ENCODE data around the gene TTC39C. TPM values are rescaled to one million over a fixed set of nuclear protein-coding genes. Genes with fewer than 3 reads are reported as not detected.

TTC39C gene
- total RNA-seq, 3 donors from 2014 or later = 8.1 to 14.6 (median 13.2) TPM

- no peak for DNase-seq
- no peak for ATAC-seq
- Histone ChIP-seq H3K4me3 (no peak overlapping the region), H3K36me3 (ENCODE audit: low read depth) (no peaks in the 10 kb centered on the region), H3K4me1 (ENCODE audit: low read depth) (no peaks in the 10 kb centered on the region), H3K9me3 (no peaks in the 10 kb centered on the region)
- TF ChIP-seq, protein P1, sequence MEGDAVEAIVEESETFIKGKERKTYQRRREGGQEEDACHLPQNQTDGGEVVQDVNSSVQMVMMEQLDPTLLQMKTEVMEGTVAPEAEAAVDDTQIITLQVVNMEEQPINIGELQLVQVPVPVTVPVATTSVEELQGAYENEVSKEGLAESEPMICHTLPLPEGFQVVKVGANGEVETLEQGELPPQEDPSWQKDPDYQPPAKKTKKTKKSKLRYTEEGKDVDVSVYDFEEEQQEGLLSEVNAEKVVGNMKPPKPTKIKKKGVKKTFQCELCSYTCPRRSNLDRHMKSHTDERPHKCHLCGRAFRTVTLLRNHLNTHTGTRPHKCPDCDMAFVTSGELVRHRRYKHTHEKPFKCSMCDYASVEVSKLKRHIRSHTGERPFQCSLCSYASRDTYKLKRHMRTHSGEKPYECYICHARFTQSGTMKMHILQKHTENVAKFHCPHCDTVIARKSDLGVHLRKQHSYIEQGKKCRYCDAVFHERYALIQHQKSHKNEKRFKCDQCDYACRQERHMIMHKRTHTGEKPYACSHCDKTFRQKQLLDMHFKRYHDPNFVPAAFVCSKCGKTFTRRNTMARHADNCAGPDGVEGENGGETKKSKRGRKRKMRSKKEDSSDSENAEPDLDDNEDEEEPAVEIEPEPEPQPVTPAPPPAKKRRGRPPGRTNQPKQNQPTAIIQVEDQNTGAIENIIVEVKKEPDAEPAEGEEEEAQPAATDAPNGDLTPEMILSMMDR (IDR thresholded peaks at IDR 0.05) = no peak
- intact Hi-C loops (cut with DNase I, micrococcal nuclease) = no loop called here
Measured at GRCh38 chr18:24121625-24122024, 107.1 kb downstream of the TTC39C start.

GRCh38 chr18:24126155-24126961 is 111.8 kb downstream of the TTC39C start:
- Histone ChIP-seq H3K36me3 (ENCODE audit: low read depth) (no peaks in the 10 kb centered on the region), H3K4me3 (no peak overlapping the region), H3K9me3 (no peaks in the 10 kb centered on the region), H3K4me1 (ENCODE audit: low read depth) (no peaks in the 10 kb centered on the region)
- TF ChIP-seq, protein P1 (IDR thresholded peaks at IDR 0.05) = no peak
- DNase-seq = no peak
- intact Hi-C loops (cut with DNase I, micrococcal nuclease) = no loop called here
- ATAC-seq = peak; percentile 38

DNA sequence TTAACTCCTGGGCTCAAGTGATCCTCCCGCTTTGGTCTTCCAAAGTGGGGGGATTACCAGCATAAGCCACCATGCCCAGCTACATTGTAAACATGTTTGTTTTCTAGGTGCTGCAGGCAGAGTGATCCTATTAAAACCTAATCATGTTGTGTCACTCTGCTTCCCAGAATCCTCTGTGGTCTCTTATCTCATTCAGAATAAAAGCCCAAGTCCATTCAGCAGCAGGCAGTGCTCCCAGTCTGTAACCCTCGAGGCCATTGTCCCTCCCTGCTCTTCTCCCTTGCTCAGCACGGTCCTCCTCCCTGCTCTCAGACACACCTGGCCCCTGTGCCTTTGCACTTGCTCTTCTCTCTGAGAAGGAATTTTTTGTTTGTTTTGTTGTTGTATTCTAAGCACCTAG is 113.2 kb downstream of the TTC39C start:
- DNase-seq = no peak

GRCh38 chr18:24128700-24129099 is 114.1 kb downstream of the TTC39C start:
- H3K9me3 ChIP-seq = no peaks in the 10 kb centered on the region
- DNase-seq = no peak
- no peaks in the 10 kb centered on the region for H3K4me1 ChIP-seq (ENCODE audit: low read depth)
- no peak for ATAC-seq
- intact Hi-C loops (cut with DNase I, micrococcal nuclease) = no loop called here
- TF ChIP-seq, protein P1 (IDR thresholded peaks at IDR 0.05) = no peak
- no peaks in the 10 kb centered on the region for H3K36me3 ChIP-seq (ENCODE audit: low read depth)
- no peak overlapping the region for H3K4me3 ChIP-seq

More for the DNA sequence above, 113.2 kb downstream of the TTC39C start:
- no peak for ATAC-seq
- no peak overlapping the region for H3K4me3 ChIP-seq
- intact Hi-C loops (cut with DNase I, micrococcal nuclease) = no loop called here
- TF ChIP-seq, protein P1 (IDR thresholded peaks at IDR 0.05) = no peak
- no peaks in the 10 kb centered on the region for H3K36me3 ChIP-seq (ENCODE audit: low read depth)
- no peaks in the 10 kb centered on the region for H3K4me1 ChIP-seq (ENCODE audit: low read depth)
- no peaks in the 10 kb centered on the region for H3K9me3 ChIP-seq

- intact Hi-C loops (cut with DNase I, micrococcal nuclease) = no loop called here
- H3K9me3 ChIP-seq = no peaks in the 10 kb centered on the region
- DNase-seq = peak in 1 of 3 donors; percentile 16
- TF ChIP-seq, protein P1 (IDR thresholded peaks at IDR 0.05) = no peak
- ATAC-seq = peak; percentile 92
- no peak overlapping the region for H3K4me3 ChIP-seq
- H3K4me1 ChIP-seq (ENCODE audit: low read depth) = no peaks in the 10 kb centered on the region
- H3K36me3 ChIP-seq (ENCODE audit: low read depth) = no peaks in the 10 kb centered on the region
Measured at GRCh38 chr18:24130494-24130893, 115.9 kb downstream of the TTC39C start.

Measured in mucosa of descending colon (tissue), 3 donors.